NCI-H82 (cell line): ENCODE data around the gene CFAP52.
"Not testable (repeated sequence)": the region's sequence is repeated elsewhere in the genome, so short reads cannot be mapped to it uniquely, and the experiment has no call there.

ENCODE experiments used
- DNase-seq: peaks from one replicate; lab custom pipeline; 2025; lab: John Stamatoyannopoulos, UW

The CFAP52 gene

DNA sequence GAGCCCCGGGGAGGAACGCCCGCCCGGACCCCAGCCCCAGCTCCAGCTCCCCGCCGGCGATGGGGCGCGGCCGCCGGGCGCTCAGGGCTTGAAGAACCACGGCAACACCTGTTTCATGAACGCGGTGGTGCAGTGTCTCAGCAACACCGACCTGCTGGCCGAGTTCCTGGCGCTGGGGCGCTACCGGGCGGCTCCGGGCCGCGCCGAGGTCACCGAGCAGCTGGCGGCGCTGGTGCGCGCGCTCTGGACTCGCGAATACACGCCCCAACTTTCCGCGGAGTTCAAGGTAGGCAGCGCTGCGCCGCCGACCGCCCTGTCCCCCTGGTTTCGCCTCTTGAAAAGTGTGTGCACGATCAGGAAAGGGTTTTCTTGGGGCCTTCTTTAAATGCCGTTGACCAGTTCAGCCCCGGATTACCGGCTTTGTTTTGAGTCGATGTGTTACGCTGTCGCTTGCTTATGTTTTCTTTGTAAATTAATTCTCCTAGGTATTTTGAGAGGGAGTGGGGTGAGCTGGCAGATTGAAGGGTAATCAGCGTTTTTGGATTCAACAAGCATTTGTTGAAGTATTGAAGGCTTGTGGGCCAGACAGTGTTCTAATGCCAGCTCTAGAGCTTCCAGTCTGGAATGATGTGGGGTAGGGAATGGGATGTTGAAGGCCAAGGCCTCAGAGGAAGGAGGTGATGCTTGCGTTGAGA lies 69.6 kb downstream of the CFAP52 start:
- DNase-seq: peak; percentile 22

DNA sequence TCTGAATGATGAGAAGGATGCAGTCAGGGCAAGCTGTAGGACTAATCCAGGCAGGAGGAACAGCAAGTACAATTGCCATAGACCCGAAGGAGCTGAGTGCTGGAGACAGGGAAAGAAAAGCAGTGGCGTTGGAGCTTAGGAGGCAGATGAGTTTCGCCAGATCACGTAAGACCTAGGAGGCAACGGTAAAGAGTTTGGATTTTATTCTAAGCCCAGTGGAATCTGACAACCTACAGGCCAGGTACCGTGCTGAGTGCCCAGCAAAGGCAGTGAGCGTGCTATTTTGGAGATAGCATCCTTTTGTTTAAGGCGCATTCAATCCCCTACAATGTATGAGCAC lies 70.1 kb downstream of the CFAP52 start:
- DNase-seq: no peak

DNA sequence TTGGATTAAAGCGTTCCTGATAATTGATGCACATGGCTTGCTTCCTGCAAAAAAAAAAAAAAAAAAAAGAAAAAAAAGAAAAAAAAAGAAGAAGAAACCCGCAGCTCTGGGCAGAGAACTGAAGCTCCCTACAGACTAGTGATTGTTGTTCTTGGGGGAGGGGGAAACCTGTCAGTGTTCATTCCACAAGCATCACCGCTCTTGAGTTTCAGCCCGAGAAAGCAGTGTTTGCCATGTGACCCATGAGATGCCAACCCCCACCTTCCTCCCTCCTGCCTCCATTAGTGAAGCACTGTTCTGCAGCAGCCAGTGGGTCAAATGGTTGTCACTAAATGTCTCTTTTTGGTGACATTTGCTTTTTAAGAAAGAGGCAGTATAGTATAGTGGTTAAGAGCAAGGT lies 70.6 kb downstream of the CFAP52 start:
- DNase-seq: no peak

DNA sequence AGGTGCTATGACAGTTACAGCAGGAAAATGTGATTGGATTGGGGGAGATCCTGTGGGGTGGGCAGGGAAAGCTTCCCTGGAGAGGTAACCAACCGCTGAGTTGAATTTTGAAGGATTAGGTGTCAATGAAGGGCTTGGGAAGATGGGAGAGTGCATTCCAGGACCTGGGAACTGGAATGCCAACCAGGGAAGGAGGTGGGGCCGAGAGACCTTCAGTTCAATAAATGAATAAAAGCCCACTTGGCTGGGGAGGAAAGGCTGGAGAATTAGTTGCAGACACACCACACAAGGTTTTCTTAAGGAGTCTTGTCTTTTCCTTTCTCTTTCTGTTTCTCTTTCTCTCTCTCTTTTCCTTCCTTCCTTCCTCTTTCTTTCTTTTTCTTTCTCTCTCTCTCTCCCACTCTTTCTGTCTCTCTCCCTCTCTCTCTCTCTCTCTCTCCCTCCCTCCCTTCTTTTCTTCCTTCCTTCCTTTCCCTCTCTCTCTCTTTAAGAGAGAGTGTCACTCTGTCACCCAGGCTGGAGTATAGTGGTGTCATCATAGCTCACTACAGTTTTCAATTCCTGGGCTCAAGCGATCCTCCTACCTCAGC lies 72.2 kb downstream of the CFAP52 start:
- no peak for DNase-seq

GRCh38 chr17:9658593-9659211 lies 82.3 kb downstream of the CFAP52 start:
- DNase-seq: no peak

DNA sequence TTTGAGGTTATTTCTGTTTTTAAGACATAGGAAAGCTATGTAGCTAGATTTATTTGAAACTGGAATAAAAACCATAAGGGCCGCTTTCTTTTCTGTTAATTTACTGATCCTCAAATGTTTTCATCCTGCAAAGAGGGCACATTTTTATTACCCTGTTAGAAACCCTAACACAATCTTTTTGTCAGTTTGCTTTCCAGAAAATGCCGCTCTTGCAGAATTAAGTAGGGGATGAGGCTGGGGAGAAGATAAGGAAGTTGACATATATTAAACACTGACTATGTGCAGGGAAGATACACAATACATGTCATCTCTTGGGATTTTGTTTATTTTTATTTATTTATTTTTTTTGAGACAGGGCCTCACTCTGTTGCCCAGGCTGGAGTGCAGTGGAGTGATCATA lies 84.6 kb downstream of the CFAP52 start:
- no peak for DNase-seq

DNA sequence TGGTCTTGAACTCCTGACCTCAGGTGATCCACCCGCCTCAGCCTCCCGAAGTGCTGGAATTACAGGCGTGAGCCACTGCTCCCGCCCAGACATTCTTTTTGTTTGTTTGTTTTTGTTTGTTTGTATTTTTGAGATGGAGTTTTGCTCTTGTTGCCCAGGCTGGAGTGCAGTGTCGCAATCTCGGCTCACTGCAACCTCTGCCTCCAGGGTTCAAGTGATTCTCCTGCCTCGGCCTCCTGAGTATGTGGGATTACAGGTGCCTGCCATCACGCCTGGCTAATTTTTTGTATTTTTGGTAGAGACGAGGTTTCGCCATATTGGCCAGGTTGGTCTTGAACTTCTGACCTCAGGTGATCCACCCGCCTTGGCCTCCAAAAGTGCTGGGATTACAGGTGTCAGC lies 87.1 kb downstream of the CFAP52 start:
- DNase-seq: not testable (repeated sequence)

DNA sequence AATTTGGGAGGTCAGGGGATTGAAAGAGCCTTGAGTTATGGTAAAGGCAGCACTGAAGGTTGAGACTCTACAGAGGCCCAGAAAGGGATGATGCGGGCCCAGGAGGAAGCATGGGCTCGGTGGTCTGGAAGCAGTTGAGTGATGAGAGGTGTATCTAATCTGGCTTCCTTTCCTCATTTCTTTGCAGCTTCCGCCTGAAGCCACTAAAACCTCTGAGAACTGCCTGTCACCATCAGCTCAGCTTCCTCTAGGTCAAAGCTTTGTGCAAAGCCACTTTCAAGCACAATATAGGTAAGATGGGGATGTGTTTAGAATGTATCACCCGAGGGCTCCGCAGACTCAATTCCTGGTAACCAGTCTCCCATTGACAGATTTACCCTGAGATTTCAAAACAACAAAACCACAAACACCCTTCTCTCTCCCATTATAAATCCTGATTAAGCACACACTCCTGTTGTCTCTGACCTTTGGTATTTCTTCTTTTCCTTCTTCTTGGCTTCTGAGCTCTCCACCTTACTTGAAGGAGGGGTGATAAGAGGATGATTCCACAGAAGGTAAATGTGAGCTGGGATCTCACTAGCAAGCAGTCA lies 90.1 kb downstream of the CFAP52 start:
- DNase-seq: no peak

GRCh38 chr17:9668517-9668916 lies 92.1 kb downstream of the CFAP52 start:
- DNase-seq: no peak

GRCh38 chr17:9669551-9670008 lies 93.1 kb downstream of the CFAP52 start:
- no peak for DNase-seq

DNA sequence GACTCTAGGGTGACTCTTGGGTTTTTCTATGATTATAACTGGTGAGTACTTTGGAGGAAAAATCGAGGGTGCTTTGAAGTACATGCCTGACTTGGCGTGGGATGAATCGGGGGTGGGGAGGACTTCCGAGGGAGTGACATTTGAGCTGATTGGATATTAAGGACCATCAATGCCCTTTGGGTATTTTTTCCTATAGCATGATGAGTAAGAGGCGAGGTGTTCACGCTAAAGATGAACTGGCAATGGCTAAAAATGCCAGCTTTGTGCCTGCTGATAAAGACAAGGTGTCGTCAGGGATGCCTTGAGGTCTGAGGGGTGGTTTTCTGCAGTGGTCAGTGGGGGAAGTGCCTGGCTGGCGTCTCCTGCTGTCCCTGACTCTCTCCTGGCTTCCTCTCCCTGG lies 94.2 kb downstream of the CFAP52 start:
- DNase-seq: no peak

DNA sequence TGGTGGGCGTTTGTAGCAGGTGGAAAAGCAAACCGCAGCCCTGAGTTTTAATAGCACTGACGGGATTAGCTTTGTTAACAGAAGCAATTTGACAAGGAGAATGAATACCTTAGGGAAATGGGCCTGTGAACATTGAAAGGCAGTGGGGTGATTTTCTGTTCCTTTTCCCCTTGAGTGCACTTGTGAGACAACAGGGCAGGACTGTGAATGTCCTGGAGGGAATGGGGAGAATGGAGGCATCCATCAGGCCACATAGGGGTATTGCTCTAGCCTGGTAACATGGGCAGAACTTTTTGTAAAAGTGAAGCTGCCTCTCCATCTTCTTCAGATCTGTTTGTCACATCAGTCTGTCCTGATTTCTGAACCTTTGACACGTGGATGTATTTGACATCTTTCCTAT lies 95.1 kb downstream of the CFAP52 start:
- no peak for DNase-seq

- no peak for DNase-seq
Observed at GRCh38 chr17:9672266-9672665, 95.8 kb downstream of the CFAP52 start.

DNA sequence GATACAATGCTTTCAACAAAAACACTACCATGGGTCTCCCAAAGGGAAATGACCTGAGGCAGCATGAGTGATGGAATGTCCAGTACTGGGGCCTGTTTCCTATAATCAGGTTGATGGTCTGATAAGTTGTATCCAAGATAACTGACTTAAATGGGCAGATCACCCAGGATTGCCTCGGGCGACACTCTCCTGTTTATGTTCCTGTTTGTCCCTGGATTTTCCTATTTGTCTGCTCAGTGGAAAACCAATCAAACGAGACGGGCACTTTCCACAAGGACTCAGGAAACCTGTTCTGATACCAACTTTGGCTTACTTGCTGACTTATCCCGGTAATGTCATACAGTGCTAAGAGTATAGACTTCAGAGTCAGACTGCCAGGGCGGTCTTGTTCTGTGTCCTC lies 96.2 kb downstream of the CFAP52 start:
- no peak for DNase-seq

DNA sequence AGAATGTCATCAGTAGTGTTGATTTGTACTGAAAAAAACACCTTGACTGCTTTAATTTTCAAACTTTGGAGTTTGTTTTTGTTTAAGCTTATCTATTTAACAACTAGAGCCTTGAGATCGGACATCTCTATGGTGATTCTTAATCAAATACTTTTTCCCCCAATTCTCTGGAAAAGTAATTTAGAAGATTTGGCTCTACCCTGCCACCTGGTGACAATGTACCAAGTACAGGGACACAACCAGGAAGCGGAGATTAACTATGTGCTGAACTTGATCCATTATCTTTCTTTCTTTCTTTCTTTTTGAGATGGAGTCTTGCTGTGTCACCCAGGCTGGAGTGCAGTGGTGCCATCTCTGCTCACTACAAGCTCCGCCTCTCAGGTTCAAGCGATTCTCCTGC lies 99.6 kb downstream of the CFAP52 start:
- peak; percentile 12 for DNase-seq

DNA sequence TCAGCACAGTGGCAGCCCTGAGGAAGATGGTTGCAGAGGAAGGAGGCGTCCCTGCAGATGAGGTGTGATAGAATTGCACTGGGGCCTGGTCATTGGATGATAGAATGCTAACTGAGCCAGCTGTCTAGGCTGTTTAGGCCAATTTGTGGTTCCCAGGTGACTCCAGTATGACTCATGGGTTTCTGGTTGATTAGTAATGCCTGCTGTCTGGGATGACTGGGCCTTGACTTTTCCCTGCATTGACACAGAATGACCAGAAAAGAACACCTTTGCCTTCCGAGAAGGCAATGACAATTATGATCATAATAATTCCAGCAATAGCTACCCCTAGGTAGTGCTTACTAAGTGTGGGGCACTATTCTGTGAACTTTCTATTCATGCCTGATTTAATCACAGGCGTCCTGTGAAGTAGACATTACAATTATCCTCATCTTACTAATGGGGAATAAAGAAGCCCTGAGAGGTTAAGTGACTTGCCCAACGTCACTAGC lies 100.4 kb downstream of the CFAP52 start:
- no peak for DNase-seq

DNA sequence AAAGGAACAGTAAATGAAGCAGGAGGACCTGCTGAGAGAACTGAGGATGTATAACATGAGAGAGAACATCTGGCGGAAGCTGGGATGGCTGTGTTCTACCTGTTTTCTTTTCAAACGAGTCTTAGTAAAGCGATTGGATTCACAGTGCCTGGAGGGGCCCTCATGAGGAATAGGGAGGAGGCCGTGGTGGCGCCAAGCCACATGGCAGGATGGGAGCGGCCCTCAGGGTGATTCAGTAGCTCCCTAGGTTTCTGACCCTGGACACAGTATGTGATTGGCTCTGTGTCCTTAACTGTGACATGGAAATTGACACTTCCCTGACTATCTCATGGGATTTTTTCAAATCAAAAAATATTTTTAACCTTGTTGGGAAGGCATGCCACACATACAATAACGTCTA lies 101.0 kb downstream of the CFAP52 start:
- DNase-seq: no peak

GRCh38 chr17:9677896-9678295 lies 101.5 kb downstream of the CFAP52 start:
- no peak for DNase-seq

DNA sequence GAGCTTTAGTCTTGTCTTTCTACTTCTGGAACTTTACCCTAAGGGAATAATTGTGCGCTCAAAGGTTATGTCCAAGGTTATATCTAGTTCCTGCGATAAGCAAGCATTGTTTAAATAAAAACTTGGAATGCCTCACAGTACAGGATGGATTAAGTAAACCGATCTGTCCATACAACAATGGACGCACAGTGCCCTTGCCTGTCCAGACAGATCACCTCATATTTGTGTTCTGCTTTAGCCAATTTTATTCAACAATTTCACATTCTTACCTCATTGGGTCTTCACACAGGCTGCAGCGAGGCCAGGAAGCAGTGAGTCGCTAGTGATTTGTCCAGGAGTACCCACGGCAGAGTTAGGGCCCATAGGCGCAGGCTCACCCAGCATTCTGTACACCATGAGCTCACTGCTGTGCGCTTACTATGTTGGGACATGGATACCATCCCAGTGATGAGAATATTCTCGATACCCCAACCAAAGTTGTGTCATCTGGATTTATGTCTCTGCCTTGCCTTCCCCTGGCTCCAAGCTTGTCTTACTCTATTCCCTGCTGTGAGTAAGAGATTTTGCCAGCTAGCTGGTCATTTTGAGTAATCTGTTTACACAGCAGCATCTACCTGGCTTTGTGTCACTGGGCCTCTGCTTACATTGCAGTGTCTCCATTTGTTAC lies 108.6 kb downstream of the CFAP52 start:
- DNase-seq: no peak
